HTR-8/SVneo (cell line): ENCODE measurements around the gene MSH3.

Experiments
- DNase-seq: peaks from one replicate; pipeline ENCODE4 v3.0.0; 2011; ENCODE audit warnings: low spot score, mixed read lengths; ENCODE audit not compliant: insufficient read length
- FAIRE-seq: peaks from 2 replicates; lab custom pipeline; 2011; peaks lifted over from hg19 to GRCh38; lab: Jason Lieb, UNC

Gene MSH3

DNA sequence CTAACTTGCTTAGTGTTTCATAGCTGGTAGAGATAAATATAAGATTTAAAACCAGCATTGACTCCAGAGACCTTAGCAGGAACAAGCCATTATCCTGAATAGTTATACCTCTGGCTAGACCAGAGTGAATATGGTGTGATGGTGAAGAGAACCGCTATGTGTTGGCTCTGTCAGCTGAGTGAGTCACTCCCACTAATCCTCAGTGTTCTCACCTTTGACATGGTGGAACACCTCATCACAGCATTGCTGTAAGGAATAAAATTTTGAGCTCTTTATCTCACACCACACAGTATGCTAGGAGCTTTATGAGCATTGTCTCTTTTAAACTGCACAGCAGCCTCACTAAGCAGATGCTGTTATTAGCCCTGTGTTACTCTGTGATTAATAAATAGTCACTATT, 91.0 kb downstream of the MSH3 start:
- no peak for DNase-seq
- no peak for FAIRE-seq

DNA sequence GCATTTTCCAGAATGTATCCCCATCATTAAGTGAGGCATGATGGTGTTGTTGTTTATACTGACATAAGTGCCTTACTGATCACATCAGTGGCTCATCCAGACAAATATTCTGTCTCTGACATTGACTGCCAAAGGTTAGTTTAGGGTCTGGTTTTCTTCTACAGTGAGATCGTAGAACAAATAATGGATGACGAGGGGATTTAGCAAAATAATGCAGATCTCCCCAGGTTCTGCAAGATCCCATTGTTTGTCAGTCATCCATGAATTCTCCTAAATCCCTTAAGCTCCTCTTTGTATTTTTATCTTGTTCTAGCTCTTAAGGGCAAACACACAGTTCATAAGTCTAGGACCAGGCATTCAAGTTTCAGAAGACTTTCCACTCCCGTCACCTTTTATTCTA, 93.5 kb downstream of the MSH3 start:
- FAIRE-seq (no peak), DNase-seq (no peak)

DNA sequence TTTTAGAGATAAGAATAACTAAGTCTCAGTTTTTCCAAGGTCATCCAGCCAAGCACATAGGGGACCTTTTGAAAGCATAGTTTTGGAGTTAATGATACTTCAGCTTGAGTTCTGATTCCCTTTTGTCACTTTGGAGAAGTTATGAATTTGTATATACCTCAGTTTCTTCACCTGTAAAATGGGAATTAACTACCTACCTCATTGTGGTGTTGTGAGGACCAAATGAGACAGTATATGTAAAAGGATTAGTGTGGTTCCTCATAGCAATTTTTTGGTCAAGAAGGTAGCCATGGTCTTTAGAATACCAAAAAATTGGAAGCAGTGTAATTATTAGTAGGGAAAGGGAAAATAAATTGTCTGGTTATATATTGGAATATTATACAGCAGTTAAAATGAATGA, 98.0 kb downstream of the MSH3 start:
- DNase-seq (no peak), FAIRE-seq (no peak)

DNA sequence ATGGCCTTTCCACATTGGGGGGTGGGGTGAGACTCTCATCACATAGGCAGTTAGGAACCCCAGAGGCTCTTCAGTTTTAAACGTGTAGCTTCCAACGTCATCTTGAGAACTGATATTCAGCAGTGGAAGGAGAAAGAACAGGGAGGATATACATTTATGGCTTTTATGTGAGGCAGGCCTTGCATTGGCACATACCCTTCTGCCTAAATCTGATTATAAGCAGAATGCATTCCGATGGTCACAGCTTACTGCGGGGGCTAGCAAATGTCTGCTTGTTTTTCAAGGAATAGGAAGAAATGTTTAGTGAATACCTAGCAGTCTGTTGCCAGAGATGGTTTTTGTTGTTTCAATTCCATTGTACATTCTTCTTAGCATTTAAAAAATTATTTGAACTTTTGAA, 99.3 kb downstream of the MSH3 start:
- no peak for FAIRE-seq
- no peak for DNase-seq

DNA sequence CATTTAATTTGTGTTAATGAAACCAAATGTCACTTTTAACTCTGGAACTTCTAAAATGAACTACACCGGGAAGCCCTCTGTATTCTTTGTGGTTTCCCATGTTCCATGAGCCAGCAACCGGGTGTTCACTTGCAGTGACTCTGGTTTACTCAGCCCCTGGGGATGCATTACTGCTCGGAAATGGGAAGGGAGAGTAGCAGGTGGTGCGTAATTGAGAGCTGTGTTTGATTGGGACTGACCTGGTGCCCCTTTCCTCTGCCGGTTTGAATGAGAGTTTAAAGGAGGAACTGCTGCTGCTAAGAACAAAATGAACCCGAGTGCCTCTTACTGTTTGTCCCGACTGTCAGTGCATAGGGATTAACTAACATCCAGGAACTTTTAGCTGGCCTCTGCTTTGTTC, 100.4 kb downstream of the MSH3 start:
- DNase-seq: no peak
- FAIRE-seq: no peak

DNA sequence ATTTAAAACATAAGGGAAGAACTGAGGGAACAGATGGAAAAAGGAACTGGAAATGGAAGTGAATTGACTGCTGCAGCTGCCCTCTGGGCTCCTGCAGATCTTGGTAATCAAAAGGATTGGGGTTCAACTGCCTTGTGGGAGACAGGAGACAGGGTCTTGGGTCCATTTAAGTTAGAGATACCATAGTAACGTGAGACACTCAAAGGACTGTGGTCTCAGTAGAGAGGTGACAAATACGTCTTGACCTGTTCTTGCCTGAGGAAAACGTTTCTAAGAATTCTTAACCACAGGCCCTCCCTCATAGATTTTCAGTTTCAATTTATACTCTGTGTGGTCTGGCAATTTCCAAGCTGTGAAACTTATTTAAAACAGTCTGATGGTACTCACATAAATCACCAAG, 101.2 kb downstream of the MSH3 start:
- DNase-seq (no peak), FAIRE-seq (no peak)

DNA sequence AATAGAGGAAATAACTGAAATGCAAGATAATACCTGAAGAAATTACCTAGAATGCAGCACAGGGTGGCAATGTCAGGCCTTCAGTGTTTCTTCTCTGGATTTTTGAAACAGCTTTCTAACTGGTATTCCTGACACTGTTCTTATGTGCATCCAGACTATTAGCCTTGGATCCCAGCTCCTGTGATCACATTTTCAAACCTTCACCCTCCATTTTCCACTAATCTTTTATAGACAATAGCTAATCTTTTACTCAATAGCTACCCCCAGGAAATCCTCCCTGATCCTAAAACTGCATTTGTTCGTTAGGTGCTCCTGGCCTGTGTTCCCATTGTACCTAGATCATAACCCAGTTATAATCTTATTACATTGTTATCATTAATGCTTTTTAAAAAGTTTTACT, 101.8 kb downstream of the MSH3 start:
- FAIRE-seq: no peak
- no peak for DNase-seq

DNA sequence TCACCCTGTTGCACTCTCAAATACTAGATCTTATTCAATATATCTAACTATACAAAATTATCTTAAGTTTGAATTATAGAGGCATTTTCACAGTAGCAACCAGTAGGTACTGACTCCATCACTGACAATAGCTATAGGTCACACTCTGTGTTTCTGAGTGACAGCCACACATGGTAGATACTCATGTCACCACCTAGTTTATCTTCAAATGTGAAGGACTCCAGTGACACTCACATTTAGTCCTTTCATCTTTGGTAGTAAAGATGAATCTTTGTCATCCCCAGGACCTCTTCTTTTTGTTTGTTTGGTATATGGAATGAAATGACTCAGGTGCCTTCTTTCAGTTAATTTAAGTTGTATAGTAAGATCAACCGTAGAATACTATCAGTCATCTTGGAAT, 102.8 kb downstream of the MSH3 start:
- FAIRE-seq (no peak), DNase-seq (no peak)

DNA sequence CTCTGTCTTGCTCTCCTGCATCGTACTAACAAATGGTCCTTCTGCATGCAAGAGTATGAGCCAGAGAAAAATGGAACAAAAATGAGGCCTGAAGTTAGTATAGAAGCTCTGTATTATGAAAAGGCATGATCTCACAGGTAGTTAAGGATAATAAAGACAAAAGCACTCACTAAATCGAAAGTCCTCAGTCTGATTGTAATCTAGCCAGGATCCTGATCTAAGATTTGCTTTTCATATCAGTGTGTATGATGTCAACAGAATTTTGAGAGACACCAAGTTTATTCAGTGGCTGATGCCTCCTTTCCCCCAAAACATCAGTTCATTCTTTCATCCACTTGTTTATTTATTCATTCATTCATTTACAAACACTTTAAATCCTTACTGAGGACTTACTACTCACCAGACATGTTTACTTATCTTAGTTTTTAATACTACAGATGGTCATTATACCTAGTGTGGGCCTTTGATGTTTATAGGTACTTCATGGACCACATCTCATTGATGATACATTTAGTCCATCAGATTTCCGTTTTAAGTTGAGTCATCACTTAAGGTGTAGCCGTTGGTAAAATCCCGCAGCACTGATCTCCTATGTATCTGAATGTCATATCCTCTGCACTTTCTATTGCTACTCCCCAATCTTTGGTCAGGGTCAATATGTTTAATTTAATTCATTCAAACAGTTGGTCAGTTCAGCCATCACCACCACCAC, 105.6 kb downstream of the MSH3 start:
- DNase-seq (no peak), FAIRE-seq (no peak)

DNA sequence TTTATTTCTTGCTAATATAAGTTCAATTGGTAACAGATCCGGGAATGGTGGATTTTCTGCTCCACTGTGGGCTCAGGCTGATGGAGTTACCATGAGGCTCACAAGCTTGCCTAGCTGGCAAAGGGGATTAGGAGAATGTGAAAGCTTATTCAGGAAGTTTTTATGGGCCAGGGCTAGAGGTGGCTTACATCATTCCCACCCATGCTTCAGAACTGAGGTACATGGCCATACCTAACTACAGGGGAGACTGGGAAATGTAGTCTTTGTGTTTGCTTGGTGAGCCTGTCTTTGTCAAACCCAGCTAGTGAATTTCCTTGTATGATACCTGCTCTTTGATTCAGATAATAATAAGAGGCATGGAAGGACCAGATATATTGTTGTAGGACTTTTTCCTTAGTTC, 106.2 kb downstream of the MSH3 start:
- no peak for DNase-seq
- FAIRE-seq: no peak

DNA sequence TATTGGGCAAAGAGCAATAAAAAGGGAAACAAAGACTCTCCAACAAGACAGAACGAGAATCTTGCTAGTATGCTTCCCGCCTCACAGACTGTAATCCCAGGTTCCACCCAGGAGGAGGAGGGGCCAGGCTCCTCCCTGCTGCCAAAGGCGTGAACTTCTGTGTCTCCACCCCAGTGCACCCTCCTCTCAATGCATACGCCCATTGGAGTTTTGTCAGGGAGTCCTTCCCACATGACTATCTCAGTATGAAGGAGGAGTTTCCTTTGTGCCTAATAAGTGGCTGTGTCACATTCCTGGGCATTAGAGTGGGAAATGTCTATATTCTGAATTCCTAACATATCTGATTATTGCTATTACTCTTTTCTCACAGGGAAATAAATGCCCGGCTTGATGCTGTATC, 106.7 kb downstream of the MSH3 start:
- no peak for FAIRE-seq
- no peak for DNase-seq

DNA sequence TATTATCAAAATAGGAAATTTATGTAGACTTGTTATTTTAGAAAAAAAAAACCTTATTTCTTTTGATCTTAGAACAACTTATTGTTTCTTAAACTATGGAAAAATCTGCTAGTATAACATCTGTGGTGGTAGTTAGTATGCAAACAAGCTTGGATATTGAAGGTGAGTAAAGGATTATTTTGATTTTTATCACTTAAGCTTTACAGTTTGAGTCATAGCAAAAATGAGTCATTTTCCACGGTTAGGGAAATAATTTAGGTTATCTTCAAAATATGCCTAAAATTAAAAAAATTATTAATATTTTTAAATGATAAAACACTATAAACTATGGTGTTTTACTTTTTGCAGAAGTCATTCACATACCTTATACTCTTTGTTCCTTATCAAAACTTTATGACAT, 107.5 kb downstream of the MSH3 start:
- no peak for DNase-seq
- no peak for FAIRE-seq

DNA sequence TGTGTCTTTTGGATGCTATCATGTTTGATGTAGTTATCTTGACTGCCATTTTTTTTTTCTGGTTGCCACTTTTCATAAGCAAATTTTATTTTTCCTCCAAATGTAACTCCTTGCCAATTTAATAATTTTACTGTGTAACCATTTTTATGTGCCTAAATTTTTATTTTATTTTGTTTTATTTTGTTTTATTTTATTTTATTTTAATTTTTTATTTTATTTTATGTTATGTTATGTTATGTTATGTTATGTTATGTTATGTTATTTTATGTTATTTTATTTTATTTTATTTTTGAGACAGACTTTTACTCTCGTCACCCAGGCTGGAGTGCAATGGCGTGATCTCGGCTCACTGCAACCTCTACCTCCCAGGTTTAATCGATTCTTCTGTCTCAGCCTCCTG, 108.1 kb downstream of the MSH3 start:
- FAIRE-seq (no peak), DNase-seq (no peak)

DNA sequence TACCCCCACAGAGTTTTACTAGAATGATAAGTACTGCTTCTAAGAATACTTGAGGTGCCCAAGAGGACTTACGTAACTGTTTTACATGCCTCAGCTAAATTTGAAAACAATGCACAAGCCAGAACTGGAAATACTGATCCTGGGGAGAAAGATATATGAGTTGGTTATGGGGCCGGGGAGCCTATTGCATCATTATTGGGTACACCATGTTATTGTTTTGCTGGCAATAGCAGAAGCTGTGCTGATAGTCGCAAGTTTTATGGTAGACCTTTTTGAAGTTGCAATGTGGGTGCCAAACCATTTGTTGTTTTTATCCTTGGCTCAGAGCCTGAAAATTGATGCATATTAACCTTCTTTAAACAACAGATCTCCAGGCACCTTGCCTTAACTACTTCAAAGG, 108.8 kb downstream of the MSH3 start:
- DNase-seq (no peak), FAIRE-seq (no peak)

DNA sequence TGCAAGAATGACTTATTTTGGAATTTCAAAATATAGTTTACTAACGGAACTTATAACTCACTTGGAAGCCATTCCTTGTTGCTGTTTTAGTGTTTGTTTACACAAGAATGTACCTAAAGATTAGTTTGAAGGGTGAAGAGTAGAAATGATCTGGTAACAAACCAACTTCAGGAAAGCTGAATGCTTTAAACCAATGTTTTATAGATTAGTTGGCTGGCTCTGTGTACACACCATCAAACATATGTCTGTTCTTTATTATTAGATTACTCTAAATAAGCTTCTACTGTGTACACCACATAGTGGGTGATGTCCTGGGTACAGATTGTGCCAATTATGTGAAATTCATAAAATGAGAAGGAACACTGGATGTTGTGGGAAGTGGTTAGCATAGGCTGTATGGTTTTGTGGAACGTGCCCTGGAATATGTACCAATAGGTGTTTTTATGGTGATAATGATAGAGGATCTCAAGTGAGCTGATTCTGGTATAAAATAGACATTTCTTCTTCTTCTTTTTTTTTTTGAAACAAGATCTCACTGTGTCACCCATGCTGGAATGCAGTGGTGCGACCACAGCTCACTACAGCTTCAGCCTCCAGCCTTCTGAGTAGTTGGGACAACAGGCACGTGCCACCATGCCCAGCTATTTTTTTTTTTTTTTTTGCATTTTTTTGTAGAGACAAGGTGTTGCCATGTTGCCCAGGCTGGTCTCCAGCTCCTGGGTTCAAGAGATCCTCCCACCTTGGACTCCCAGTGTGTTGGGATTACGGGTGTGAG, 109.6 kb downstream of the MSH3 start:
- FAIRE-seq: no peak
- no peak for DNase-seq

DNA sequence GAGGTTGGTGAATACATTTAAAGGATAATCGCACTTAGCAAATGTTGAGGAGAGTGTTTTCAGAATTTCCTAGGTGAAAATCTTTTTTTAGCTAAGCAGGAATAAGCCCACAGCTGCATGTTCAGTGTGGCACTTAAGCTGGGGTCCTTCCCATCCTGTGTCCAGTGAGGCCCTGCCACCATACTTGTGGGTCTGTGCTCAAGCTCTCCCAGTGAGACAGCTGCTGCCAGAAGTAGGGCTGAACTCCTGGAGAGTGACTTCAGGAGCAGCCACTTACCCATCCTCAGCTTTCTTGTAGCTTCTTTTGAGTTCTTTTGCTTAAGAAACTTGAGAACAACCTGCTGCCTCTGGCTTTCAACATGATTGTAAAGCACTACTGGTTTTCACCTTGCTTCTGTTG, 110.3 kb downstream of the MSH3 start:
- DNase-seq: no peak
- no peak for FAIRE-seq

DNA sequence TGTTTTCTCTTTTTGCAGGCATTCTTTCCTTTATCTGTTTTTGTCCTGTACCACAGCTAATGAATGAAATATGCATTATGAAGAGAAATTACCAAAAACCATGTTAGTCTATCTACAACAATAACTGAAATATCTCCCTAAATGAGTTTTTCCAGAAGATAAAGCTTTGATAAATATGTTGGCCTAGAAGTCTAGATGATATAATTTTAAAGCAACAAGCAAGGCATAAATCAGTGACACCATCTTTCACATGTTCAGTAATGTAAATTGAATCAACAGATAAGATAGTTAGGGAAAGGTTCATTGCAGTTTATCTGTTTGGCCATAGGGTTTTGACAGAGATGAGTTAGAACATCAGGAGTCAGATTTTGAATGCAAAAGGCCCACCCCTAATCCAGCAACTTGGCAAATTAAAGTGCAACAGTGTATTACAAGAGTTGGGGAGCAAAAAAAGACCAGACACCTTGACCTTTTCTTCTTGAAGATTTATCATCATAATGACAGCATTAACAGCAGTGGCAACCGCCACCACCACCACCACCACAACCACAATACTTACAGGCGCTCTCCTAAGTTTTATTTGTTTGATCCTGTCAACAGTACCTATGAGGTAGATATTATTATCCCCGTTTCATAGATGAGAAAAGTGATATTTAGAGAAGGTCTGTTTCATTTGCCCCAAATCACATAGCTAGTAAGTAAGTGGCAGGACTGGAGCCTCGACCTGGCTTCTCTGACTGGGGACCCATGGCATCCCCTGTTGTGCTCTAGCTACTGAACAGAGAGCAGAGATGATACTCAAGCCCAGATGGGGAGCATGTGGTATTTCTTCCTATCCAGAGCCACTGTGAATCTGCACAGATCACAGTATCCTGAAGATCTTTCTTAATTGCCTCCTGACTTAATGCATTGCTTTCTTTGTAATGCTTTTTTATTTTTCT, 123.2 kb downstream of the MSH3 start:
- no peak for DNase-seq
- FAIRE-seq: no peak

DNA sequence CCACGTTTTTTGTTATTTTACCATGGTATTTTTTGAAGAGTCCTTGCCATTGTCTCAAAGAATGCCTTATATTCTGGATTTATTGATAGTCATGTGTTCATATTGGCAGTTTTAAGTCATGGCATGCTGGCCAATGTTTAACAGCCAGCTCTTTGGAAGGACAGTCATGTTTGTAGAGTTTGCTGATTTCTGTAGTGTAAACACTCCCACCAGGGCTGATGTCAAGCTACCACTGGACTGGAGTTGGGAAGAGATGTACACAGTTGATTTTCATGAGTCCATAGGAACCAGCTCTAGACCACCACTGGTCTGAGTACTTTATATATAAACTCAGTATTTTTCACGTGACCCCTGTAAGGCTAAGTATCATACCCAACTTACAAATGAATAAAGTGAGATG, 125.6 kb downstream of the MSH3 start:
- DNase-seq (no peak), FAIRE-seq (no peak)

DNA sequence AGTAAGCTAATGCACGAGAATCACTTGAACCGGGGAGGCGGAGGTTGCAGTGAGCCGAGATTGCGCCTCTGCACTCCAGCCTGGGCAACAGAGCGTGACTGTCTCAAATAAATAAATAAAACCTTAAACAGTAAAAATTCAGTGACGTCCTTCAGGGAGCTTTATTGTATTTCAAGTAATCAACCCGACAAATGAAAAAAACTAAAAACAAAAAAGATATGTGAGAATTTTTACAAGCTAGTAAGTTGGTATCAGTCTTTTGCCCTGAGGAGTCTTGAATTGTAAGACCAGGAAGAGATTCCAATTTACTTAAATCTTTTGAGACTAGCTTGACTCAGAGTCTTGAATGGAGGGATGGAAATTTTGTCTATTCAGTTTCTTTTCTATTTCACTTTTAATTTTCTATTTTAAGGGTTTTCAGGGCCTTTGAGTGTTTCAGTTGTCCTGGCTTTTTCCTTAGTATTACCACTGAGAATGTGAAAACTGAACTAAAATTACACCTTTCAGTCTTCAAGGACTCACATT, 126.4 kb downstream of the MSH3 start:
- no peak for FAIRE-seq
- no peak for DNase-seq

DNA sequence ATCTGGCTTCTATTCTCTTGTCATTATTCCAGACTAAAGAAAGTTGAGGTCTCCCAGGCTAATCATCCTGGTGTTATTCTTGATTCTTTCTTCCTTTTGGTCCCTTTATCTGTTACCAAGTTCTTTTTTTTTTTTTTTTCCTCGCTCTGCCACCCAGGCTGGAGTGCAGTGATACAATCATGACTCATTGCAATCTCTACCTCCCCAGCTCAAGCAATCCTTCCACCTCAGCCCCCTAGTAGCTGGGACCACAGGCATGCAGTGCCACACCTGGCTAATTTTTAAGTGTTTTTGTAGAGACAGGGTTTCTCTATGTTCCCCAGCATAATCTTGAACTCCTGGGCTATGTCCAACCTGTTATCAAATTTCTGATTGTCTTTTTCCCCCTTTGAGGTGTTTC, 126.9 kb downstream of the MSH3 start:
- DNase-seq: no peak
- no peak for FAIRE-seq

DNA sequence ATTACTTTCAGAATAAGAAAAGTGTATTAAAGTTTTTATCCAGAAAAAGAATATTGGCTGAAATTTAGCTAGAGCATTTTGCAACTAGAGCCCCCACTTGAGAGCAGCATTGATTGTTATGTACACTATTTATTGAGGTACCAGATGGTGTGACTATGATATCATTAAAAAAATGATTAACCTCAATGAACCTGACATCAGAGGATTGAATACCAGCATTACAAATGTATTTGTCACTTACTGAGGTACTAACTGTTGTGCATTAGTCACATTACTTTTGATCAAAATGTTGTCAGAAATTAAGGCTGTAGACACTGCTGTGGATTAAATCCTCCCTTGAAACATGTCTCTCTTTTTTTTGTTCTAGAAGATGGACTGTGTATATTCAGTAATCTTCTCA, 128.2 kb downstream of the MSH3 start:
- no peak for DNase-seq
- FAIRE-seq: no peak
